KBM-7 (cell line): Measurements from ENCODE around the gene DHX16.
"Not testable (repeated sequence)": the region's sequence is repeated elsewhere in the genome, so short reads cannot be mapped to it uniquely, and the experiment has no call there.

Source experiments
- DNase-seq: peaks from one replicate; pipeline ENCODE4 v3.0.0-alpha.2; 2015
- in situ Hi-C: fragments of 300-500 bp; cut with MboI; formaldehyde crosslinking; loops from 2 replicates; pipeline ENCODE4 v1.14.3; 2020; ENCODE audit warnings: low sequenced_read_pairs, low pct_unique_long_range_greater_than_20kb, mixed read lengths

Gene DHX16

GRCh38 chr6:30682143-30683117, 9.6 kb upstream of the DHX16 start:
- peak; percentile 99 for DNase-seq
- in situ Hi-C loops: no loop called here

DNA sequence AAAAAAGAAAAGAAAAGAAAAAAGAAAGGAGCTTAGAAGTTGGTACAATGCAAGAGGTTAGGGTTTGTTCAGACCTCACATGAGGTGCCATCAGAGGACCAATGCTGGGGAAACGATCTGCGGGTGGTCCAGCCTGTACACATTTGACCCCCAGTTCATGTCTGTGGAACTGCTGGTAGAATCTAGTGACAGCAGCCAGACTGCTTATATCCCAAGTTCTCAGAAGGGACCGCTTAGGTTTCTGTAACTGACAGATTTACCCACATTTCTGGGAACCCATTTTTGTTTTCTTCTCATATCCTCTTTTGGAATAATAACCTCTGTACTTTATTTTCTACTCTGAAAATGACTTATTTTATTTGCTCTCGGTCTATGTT, 8.9 kb upstream of the DHX16 start:
- DNase-seq: no peak
- in situ Hi-C loops: no loop called here

- DNase-seq: no peak
- in situ Hi-C loops: loop anchor here (10.0 kb wide), 1 partner anchor 45 kb away; the partner anchor contains the start of gene TUBB
These were observed 7.1 kb upstream of the DHX16 start for GRCh38 chr6:30679765-30680535.

GRCh38 chr6:30678964-30679726, 6.3 kb upstream of the DHX16 start:
- peak; percentile 94 for DNase-seq
- in situ Hi-C loops: loop anchor here (10.0 kb wide), 1 partner anchor 46 kb away; the partner anchor contains the start of gene TUBB

GRCh38 chr6:30676660-30677285, 4.0 kb upstream of the DHX16 start:
- no peak for DNase-seq
- in situ Hi-C loops: loop anchor here (10.0 kb wide), 1 partner anchor 48 kb away; the partner anchor contains the start of gene TUBB

- in situ Hi-C loops: loop anchor here (10.0 kb wide), 1 partner anchor 54 kb away; the partner anchor contains the start of gene TUBB
These were observed 1.9 kb downstream of the DHX16 start for GRCh38 chr6:30670760-30671527.

DNA sequence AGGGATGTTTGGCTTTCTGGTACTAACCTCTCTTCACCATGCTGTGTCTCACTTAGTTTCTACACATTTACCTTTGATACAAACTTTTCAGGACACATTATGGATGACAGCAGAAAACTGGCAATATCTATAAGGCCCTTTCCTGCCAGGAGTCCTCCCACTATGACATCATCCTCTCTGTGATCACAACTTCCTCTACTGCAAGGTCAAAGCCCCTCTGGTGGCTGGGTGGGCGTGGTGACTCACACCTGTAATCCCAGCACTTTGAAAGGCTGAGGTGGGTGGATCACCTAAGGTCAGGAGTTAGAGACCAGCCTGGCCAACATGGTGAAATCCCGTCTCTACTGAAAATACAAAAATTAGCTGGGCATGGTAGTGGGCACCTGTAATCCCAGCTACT, 6.5 kb downstream of the DHX16 start:
- DNase-seq, in situ Hi-C loops: not testable (repeated sequence)

More at GRCh38 chr6:30670760-30671527, 1.9 kb downstream of the DHX16 start:
- no peak for DNase-seq

- in situ Hi-C loops: no loop called here
- no peak for DNase-seq
These were observed 7.6 kb downstream of the DHX16 start for GRCh38 chr6:30664994-30665767.

- DNase-seq, in situ Hi-C loops: not testable (repeated sequence)
These were observed 14.9 kb downstream of the DHX16 start for GRCh38 chr6:30657922-30658321.

DNA sequence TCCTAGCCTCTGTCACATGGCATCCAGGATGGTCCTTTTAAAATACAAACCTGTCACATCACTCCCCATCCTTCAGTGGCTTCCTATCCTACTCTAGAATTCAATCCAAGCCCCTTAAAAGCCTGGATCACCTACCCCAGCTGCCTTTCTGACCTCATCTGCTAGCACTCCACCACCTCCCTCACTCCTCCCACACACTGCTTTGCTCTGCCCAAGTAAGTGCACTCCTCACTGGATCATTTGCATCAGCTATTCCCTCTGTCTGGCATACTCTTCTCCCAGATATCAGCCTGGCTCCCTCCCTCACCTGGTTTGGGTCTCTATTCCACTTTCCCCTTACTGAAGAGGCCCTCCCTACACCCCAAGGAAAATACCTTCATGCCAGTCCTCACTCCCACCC, 15.4 kb downstream of the DHX16 start:
- no peak for DNase-seq
- in situ Hi-C loops: no loop called here

DNA sequence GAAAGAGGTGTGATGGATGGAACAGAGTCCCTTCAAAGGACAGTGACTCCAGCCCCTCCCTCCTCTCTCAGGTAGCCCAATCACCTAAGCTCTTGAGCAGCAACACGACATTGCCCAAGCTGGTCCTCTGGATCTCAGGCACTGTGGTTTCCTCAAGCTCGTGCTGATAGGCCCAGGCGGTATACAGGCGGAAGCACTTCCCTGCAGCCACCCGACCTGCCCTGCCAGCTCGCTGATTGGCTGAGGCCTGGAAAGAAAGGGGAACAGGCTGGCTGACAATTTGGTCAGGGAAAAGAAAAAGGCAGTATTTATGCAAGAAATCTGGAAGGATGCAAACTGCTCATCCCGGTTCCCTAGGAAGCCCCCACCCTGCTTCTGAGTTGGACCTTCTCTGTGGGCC, 16.3 kb downstream of the DHX16 start:
- peak; percentile 36 for DNase-seq
- in situ Hi-C loops: no loop called here

DNA sequence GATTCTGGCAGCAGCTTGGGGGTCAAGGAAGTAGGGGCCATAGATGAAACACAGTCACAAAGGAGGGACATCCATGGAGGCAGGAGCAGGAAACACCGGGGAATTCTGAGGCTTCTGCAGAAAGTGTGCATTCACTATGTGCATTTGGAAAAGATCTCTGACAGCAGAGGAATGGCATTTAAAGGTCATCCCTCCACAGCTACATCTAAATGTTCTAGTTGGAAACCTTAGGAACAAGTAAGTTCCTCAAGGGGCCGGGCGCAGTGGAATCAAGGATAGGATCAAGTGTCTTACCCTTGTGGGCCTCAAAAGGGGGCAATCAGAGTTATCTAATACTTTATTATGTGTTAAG, 17.1 kb downstream of the DHX16 start:
- DNase-seq: no peak
- in situ Hi-C loops: no loop called here

- in situ Hi-C loops: no loop called here
These were observed 17.7 kb downstream of the DHX16 start for GRCh38 chr6:30654798-30655742.

GRCh38 chr6:30651143-30651542, 21.7 kb downstream of the DHX16 start:
- DNase-seq: no peak
- in situ Hi-C loops: no loop called here

More at GRCh38 chr6:30654798-30655742, 17.7 kb downstream of the DHX16 start:
- no peak for DNase-seq

DNA sequence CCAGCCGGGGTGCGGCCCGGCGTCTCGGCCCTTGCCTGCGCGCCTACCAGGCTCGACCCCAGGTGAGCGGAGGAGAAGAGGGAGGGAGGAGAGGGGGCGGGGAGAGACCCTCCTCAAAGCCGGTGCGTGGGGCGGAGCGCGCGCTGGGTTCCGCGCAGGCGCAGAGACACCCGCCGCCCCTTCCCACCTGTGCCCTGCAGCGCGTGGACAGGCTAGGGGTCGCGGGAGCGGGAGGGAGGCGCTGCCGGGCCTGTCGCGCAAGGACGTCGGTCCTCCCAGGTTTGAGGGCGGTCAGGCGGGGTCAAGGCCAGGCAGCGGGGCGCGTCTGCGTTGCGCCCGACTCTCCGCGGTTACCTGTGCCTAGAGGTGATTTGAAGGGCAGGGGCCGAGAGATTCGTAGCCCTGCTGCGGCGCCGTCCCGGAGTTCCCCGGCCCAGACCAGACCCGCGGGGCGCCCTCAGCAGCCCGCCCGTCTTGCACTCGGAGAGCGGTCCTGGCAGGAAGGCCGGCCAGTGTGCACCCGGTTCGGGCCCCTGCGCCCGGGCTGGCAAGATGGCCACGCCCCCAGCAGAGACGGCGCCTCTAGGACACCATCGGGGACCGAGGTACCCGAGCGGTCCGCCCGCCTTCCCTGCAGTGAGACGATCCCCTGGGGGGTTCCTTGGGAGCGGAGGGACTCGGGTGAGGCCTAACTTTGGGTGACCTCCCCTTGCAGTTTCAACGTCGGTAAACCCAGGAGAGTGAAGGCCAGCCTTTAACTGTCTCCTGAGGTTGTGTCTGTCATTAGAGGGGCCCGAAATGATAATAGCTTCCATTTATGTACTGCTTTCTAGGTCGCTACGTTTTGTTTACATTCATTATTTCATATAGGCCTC, 25.3 kb downstream of the DHX16 start:
- DNase-seq: peak; percentile 78
- in situ Hi-C loops: no loop called here
